Osteoblast (primary cell): ENCODE measurements around the gene EIF3L. TPM values are rescaled to one million over a fixed set of nuclear protein-coding genes. Genes with fewer than 3 reads are reported as not detected.

Source experiments
- DNase-seq: peaks from one replicate; pipeline ENCODE4 v3.0.0; 2011; ENCODE audit warnings: low spot score, mixed read lengths; ENCODE audit not compliant: insufficient read length; ENCODE audit errors: missing footprints
- H2AFZ ChIP-seq: 2 replicates; pipeline ENCODE4 v1.6.0; 2011; ENCODE audit warnings: mild to moderate bottlenecking, low read length
- H3K27ac ChIP-seq: 2 replicates; pipeline ENCODE4 v1.5.1; 2011; ENCODE audit warnings: mild to moderate bottlenecking, low read depth, low read length, moderate library complexity
- H3K27me3 ChIP-seq: 2 replicates; pipeline ENCODE4 v1.6.0; 2012; ENCODE audit warnings: mild to moderate bottlenecking, control low read depth, inconsistent platforms, low read length, moderate library complexity; ENCODE audit not compliant: insufficient read depth
- H3K36me3 ChIP-seq: 2 replicates; pipeline ENCODE4 v1.5.1; 2011; ENCODE audit warnings: mild to moderate bottlenecking, low read length, control low read depth, moderate library complexity; ENCODE audit not compliant: insufficient read depth
- H3K4me1 ChIP-seq: 2 replicates; pipeline ENCODE4 v1.5.1; 2011; ENCODE audit warnings: mild to moderate bottlenecking, low read length, control low read depth, moderate library complexity; ENCODE audit not compliant: insufficient read depth
- H3K4me2 ChIP-seq: 2 replicates; pipeline ENCODE4 v1.6.0; 2011; ENCODE audit warnings: mild to moderate bottlenecking, low read length; ENCODE audit not compliant: insufficient read depth
- H3K4me3 ChIP-seq: fragments of 200-600 bp; sonication (generic); 3 replicates; pipeline ENCODE4 v1.5.1; 2012; ENCODE audit warnings: mild to moderate bottlenecking, low read length, inconsistent platforms; ENCODE audit not compliant: insufficient read depth
- H3K79me2 ChIP-seq: 2 replicates; pipeline ENCODE4 v1.6.0; 2012; ENCODE audit warnings: mild to moderate bottlenecking, low read length, control low read depth, inconsistent platforms; ENCODE audit not compliant: insufficient read depth
- H3K9me3 ChIP-seq: 2 replicates; pipeline ENCODE4 v1.5.1; 2011; ENCODE audit warnings: low read depth, low read length, control low read depth
- H4K20me1 ChIP-seq: 2 replicates; pipeline ENCODE4 v1.6.0; 2012; ENCODE audit warnings: mild to moderate bottlenecking, low read length, control low read depth; ENCODE audit not compliant: insufficient read depth
- CTCF ChIP-seq: IDR thresholded peaks from 2 replicates; pipeline ENCODE4 v1.5.1; 2011; ENCODE audit warnings: mild to moderate bottlenecking, low read depth, low read length, moderate library complexity; ENCODE audit errors: extremely low read depth
- total RNA-seq: library from RNA; depleted of rRNA; stranded (reverse); fragments of >200 nt; gene quantifications from 2 replicates; pipeline ENCODE4 v1.2.3, GENCODE V29; 2012

EIF3L gene
- total RNA-seq, 1 donor = 280 TPM

DNA sequence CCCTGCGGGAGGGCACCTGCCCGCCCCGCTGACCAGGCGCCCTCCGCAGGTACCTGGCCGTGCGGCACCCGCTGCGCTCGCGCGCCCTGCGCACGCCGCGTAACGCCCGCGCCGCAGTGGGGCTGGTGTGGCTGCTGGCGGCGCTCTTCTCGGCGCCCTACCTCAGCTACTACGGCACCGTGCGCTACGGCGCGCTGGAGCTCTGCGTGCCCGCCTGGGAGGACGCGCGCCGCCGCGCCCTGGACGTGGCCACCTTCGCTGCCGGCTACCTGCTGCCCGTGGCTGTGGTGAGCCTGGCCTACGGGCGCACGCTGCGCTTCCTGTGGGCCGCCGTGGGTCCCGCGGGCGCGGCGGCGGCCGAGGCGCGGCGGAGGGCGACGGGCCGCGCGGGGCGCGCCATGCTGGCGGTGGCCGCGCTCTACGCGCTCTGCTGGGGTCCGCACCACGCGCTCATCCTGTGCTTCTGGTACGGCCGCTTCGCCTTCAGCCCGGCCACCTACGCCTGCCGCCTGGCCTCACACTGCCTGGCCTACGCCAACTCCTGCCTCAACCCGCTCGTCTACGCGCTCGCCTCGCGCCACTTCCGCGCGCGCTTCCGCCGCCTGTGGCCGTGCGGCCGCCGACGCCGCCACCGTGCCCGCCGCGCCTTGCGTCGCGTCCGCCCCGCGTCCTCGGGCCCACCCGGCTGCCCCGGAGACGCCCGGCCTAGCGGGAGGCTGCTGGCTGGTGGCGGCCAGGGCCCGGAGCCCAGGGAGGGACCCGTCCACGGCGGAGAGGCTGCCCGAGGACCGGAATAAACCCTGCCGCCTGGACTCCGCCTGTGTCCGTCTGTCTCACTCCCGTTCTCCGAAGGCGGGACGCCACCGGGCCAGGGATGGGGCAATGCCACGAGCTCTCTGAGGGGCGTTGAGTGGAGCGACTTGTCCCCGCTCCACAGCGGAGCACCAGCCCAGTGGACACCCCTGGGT is 24.3 kb upstream of the EIF3L start:
- no peak for TF ChIP-seq CTCF
- no peaks in the 10 kb centered on the region for H3K9me3 ChIP-seq
- H2AFZ ChIP-seq = no peak overlapping the region
- H3K27ac ChIP-seq = no peak overlapping the region
- H3K79me2 ChIP-seq = no peaks in the 10 kb centered on the region
- H3K4me3 ChIP-seq = peak overlapping the region; percentile 43
- H3K27me3 ChIP-seq = peaks cover 12% of the 10 kb centered on the region
- H3K36me3 ChIP-seq = no peaks in the 10 kb centered on the region
- H3K4me1 ChIP-seq = no peaks in the 10 kb centered on the region
- peak; percentile 91 for DNase-seq
- no peaks in the 10 kb centered on the region for H4K20me1 ChIP-seq
- H3K4me2 ChIP-seq = peak overlapping the region; percentile 65

GRCh38 chr22:37827056-37827455 is 22.2 kb upstream of the EIF3L start:
- peaks cover 8% of the 10 kb centered on the region for H3K27me3 ChIP-seq
- H3K4me2 ChIP-seq = no peak overlapping the region
- TF ChIP-seq CTCF = no peak
- H3K79me2 ChIP-seq = no peaks in the 10 kb centered on the region
- no peak overlapping the region for H2AFZ ChIP-seq
- no peak overlapping the region for H3K4me3 ChIP-seq
- H3K36me3 ChIP-seq = peaks cover 18% of the 10 kb centered on the region
- no peaks in the 10 kb centered on the region for H3K9me3 ChIP-seq
- H3K4me1 ChIP-seq = no peaks in the 10 kb centered on the region
- no peak overlapping the region for H3K27ac ChIP-seq
- no peaks in the 10 kb centered on the region for H4K20me1 ChIP-seq
- peak; percentile 86 for DNase-seq

DNA sequence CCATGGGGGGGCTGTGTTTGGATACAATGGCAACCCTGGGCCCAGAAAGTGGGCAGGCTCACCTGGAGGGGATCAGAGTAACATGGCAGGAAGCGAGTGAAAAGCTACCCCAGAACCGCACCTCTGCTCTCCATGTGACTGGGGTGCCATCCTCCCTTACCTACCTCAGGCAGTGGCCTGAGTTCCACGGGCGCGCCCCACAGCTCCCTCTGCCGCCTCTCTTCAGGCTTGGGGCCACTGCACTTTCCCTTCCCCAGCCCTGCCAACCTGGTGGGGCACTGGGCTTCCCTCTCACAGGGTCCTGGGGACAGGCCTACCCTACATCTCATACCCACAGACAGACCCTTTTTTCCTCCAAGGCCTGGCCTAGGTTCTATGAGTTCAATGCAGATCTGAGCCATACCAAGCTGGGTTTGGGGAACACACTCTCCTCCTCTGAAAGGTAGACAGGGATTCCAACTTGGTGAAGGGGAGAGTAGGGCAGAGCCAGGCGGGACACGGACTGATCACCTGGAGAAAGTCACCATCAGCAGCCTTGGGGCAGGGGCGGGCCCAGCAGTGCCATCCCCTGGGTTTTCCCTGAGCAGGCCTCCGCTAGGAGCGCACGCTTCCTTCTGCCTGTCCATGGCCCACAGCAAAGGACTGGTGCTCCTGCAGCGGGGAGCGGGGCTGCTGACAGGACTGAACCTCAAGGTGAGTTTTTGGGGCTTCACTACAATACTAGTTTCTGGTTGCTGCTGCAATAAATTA is 19.0 kb upstream of the EIF3L start:
- TF ChIP-seq CTCF = no peak
- Histone ChIP-seq H3K4me3 (no peak overlapping the region), H3K4me1 (no peaks in the 10 kb centered on the region), H3K4me2 (no peak overlapping the region), H3K36me3 (peaks cover 46% of the 10 kb centered on the region), H4K20me1 (no peaks in the 10 kb centered on the region), H3K79me2 (no peaks in the 10 kb centered on the region), H2AFZ (no peak overlapping the region), H3K9me3 (no peaks in the 10 kb centered on the region), H3K27ac (no peak overlapping the region), H3K27me3 (no peaks in the 10 kb centered on the region)
- DNase-seq = peak; percentile 68

- H3K27ac ChIP-seq = no peak overlapping the region
- no peaks in the 10 kb centered on the region for H3K27me3 ChIP-seq
- no peaks in the 10 kb centered on the region for H3K9me3 ChIP-seq
- H3K4me1 ChIP-seq = no peaks in the 10 kb centered on the region
- DNase-seq = peak; percentile 30
- no peak for TF ChIP-seq CTCF
- no peak overlapping the region for H2AFZ ChIP-seq
- peaks cover 50% of the 10 kb centered on the region for H3K36me3 ChIP-seq
- H3K79me2 ChIP-seq = no peaks in the 10 kb centered on the region
- H3K4me2 ChIP-seq = no peak overlapping the region
- H3K4me3 ChIP-seq = no peak overlapping the region
- H4K20me1 ChIP-seq = no peaks in the 10 kb centered on the region
These were observed 17.7 kb upstream of the EIF3L start for GRCh38 chr22:37831472-37831871.
